Measurements from ENCODE around the gene JTB.

Gene JTB

GRCh38 chr1:153932156-153933131 is 45.0 kb downstream of the JTB start:
- no peak for DNase-seq (ENCODE audit: low read depth in 2 of 2)

GRCh38 chr1:153929981-153930948 is 47.2 kb downstream of the JTB start:
- DNase-seq (ENCODE audit: low read depth in 2 of 2), result no peak

- no peak for DNase-seq (ENCODE audit: low read depth in 2 of 2)
These were observed 48.0 kb downstream of the JTB start for GRCh38 chr1:153929426-153929825.

GRCh38 chr1:153928791-153929341 is 48.6 kb downstream of the JTB start:
- no peak for DNase-seq (ENCODE audit: low read depth in 2 of 2)

GRCh38 chr1:153928245-153928644 is 49.2 kb downstream of the JTB start:
- DNase-seq (ENCODE audit: low read depth in 2 of 2), result no peak

GRCh38 chr1:153926405-153926804 is 51.1 kb downstream of the JTB start:
- DNase-seq (ENCODE audit: low read depth in 2 of 2), result no peak

Measured in fibroblast of skin of left biceps (primary cell).